ENCODE data around the gene ALDH1L1.
"Not testable (repeated sequence)": the region's sequence is repeated elsewhere in the genome, so short reads cannot be mapped to it uniquely, and the experiment has no call there.

The ALDH1L1 gene

GRCh38 chr3:126085841-126086240, 94.5 kb downstream of the ALDH1L1 start:
- H3K4me3 ChIP-seq (ENCODE audit: low read depth, low read length) = no peak overlapping the region

GRCh38 chr3:126085276-126085675, 95.1 kb downstream of the ALDH1L1 start:
- no peak overlapping the region for H3K4me3 ChIP-seq (ENCODE audit: low read depth, low read length)

- no peak overlapping the region for H3K4me3 ChIP-seq (ENCODE audit: low read depth, low read length)
Observed at GRCh38 chr3:126084768-126085180, 95.6 kb downstream of the ALDH1L1 start.

GRCh38 chr3:126083913-126084767, 96.2 kb downstream of the ALDH1L1 start, which contains the start of gene SLC41A3:
TSS of gene SLC41A3 (minus strand) at chr3:126084124. CDS start at chr3:126068219, 15,905 bp downstream.
- H3K4me3 ChIP-seq (ENCODE audit: low read depth, low read length) = peak within 1 kb of the TSS; percentile 61

GRCh38 chr3:126083511-126083912, 96.9 kb downstream of the ALDH1L1 start:
- peak overlapping the region; percentile 61 for H3K4me3 ChIP-seq (ENCODE audit: low read depth, low read length)

GRCh38 chr3:126083138-126083445, 97.3 kb downstream of the ALDH1L1 start:
- peak overlapping the region; percentile 61 for H3K4me3 ChIP-seq (ENCODE audit: low read depth, low read length)

GRCh38 chr3:126082362-126083137, 97.8 kb downstream of the ALDH1L1 start:
- no peak overlapping the region for H3K4me3 ChIP-seq (ENCODE audit: low read depth, low read length)

- H3K4me3 ChIP-seq (ENCODE audit: low read depth, low read length) = no peak overlapping the region
Observed at GRCh38 chr3:126081618-126082361, 98.6 kb downstream of the ALDH1L1 start.

- H3K4me3 ChIP-seq (ENCODE audit: low read depth, low read length) = no peak overlapping the region
Observed at GRCh38 chr3:126080970-126081369, 99.4 kb downstream of the ALDH1L1 start.

GRCh38 chr3:126078866-126079265, 101.5 kb downstream of the ALDH1L1 start:
- no peak overlapping the region for H3K4me3 ChIP-seq (ENCODE audit: low read depth, low read length)

- no peak overlapping the region for H3K4me3 ChIP-seq (ENCODE audit: low read depth, low read length)
Observed at GRCh38 chr3:126077754-126078153, 102.6 kb downstream of the ALDH1L1 start.

GRCh38 chr3:126076140-126076539, 104.2 kb downstream of the ALDH1L1 start:
- no peak overlapping the region for H3K4me3 ChIP-seq (ENCODE audit: low read depth, low read length)

- H3K4me3 ChIP-seq (ENCODE audit: low read depth, low read length) = no peak overlapping the region
Observed at GRCh38 chr3:126070146-126070545, 110.2 kb downstream of the ALDH1L1 start.

GRCh38 chr3:126067959-126068358, 112.4 kb downstream of the ALDH1L1 start:
- no peak overlapping the region for H3K4me3 ChIP-seq (ENCODE audit: low read depth, low read length)

GRCh38 chr3:126066676-126067075, 113.7 kb downstream of the ALDH1L1 start:
- not testable (repeated sequence) for H3K4me3 ChIP-seq (ENCODE audit: low read depth, low read length)

GRCh38 chr3:126065876-126066275, 114.5 kb downstream of the ALDH1L1 start:
- H3K4me3 ChIP-seq (ENCODE audit: low read depth, low read length) = no peak overlapping the region

- H3K4me3 ChIP-seq (ENCODE audit: low read depth, low read length) = no peak overlapping the region
Observed at GRCh38 chr3:126064627-126065258, 115.6 kb downstream of the ALDH1L1 start.

- H3K4me3 ChIP-seq (ENCODE audit: low read depth, low read length) = no peak overlapping the region
Observed at GRCh38 chr3:126063358-126063965, 116.9 kb downstream of the ALDH1L1 start.

GRCh38 chr3:126061301-126062032, 118.9 kb downstream of the ALDH1L1 start:
- H3K4me3 ChIP-seq (ENCODE audit: low read depth, low read length) = no peak overlapping the region
